Hypothalamus (tissue), 51 donors: Measurements from ENCODE around the gene PPDPF.
"Not testable (repeated sequence)": the region's sequence is repeated elsewhere in the genome, so short reads cannot be mapped to it uniquely, and the experiment has no call there.

Experiments used
- DNase-seq, 51 donors: peaks; one replicate each; lab custom pipeline; 2025; lab: John Stamatoyannopoulos, UW

Gene PPDPF

GRCh38 chr20:63520504-63520933 lies at the start of gene PPDPF:
Gene PPDPF (plus strand): TSS chr20:63520765. CDS start chr20:63521309, 544 bp downstream.
- peak in 48 of 51 donors; percentile 39 to 90 (median 70) for DNase-seq

- DNase-seq = peak in 2 of 51 donors; percentile 28 to 30
Observed at GRCh38 chr20:63471002-63471716, 49.4 kb upstream of the PPDPF start.

- DNase-seq = no peak
Observed at GRCh38 chr20:63471717-63471980, 48.9 kb upstream of the PPDPF start.

GRCh38 chr20:63471981-63472831 lies 48.4 kb upstream of the PPDPF start, which contains the start of gene KCNQ2:
Gene KCNQ2 (minus strand): TSS chr20:63472655. CDS start chr20:63472463, 192 bp downstream.
- DNase-seq = peak in 5 of 51 donors; percentile 17 to 36 (median 29)

GRCh38 chr20:63472862-63473390 lies 47.6 kb upstream of the PPDPF start:
- DNase-seq = no peak

- DNase-seq = no peak
Observed at GRCh38 chr20:63473555-63474449, 46.8 kb upstream of the PPDPF start.

- no peak for DNase-seq
Observed at GRCh38 chr20:63475209-63475608, 45.4 kb upstream of the PPDPF start.

- DNase-seq = no peak
Observed at GRCh38 chr20:63477061-63477616, 43.4 kb upstream of the PPDPF start.

- no peak for DNase-seq
Observed at GRCh38 chr20:63477944-63478343, 42.6 kb upstream of the PPDPF start.

- DNase-seq = no peak
Observed at GRCh38 chr20:63478346-63479302, 41.9 kb upstream of the PPDPF start.

- DNase-seq = not testable (repeated sequence)
Observed at GRCh38 chr20:63479695-63480419, 40.7 kb upstream of the PPDPF start.

GRCh38 chr20:63481503-63481902 lies 39.1 kb upstream of the PPDPF start:
- DNase-seq = no peak

GRCh38 chr20:63482021-63482587 lies 38.5 kb upstream of the PPDPF start:
- DNase-seq = peak in 1 of 51 donors; percentile 10

GRCh38 chr20:63483834-63484233 lies 36.7 kb upstream of the PPDPF start:
- DNase-seq = no peak

- DNase-seq = no peak
Observed at GRCh38 chr20:63484236-63484635, 36.3 kb upstream of the PPDPF start.

- no peak for DNase-seq
Observed at GRCh38 chr20:63484651-63485403, 35.7 kb upstream of the PPDPF start.

GRCh38 chr20:63486300-63486855 lies 34.2 kb upstream of the PPDPF start:
- DNase-seq = no peak
